GM23338 (cell line): ENCODE data around the gene EOLA2. TPM values are rescaled to one million over a fixed set of nuclear protein-coding genes. Genes with fewer than 3 reads are reported as not detected.

Experiments used
- ATAC-seq: fragments of 200-7000 bp; cut with Tn5 transposase; 3 replicates; pipeline ENCODE4 v1.9.1; 2020
- DNase-seq: peaks from one replicate; pipeline ENCODE4 v3.0.0-alpha.2; 2015; ENCODE audit warnings: low spot score
- H2AFZ ChIP-seq: fragments of 200-600 bp; sonication (generic); 2 replicates; pipeline ENCODE4 v1.8.0; 2016; ENCODE audit warnings: antibody characterized with exemption, mild to moderate bottlenecking, moderate library complexity
- H3F3A ChIP-seq: fragments of 200-600 bp; sonication (generic); replicated peaks from 2 replicates; pipeline ENCODE4 v1.8.0; 2017; ENCODE audit warnings: antibody characterized with exemption, mixed run types, low read depth
- H3K27ac ChIP-seq: fragments of 200-600 bp; sonication (generic); 2 replicates; pipeline ENCODE4 v1.6.1; 2016; ENCODE audit warnings: low read depth
- H3K27me3 ChIP-seq: fragments of 200-600 bp; sonication (generic); 2 replicates; pipeline ENCODE4 v1.8.0; 2016; ENCODE audit warnings: mild to moderate bottlenecking, mixed run types, moderate library complexity; ENCODE audit not compliant: insufficient read depth
- H3K36me3 ChIP-seq: fragments of 200-600 bp; sonication (generic); 2 replicates; pipeline ENCODE4 v1.8.0; 2016; ENCODE audit warnings: mild to moderate bottlenecking; ENCODE audit not compliant: insufficient read depth
- H3K4me1 ChIP-seq: fragments of 200-600 bp; sonication (generic); 2 replicates; pipeline ENCODE4 v1.8.0; 2016; ENCODE audit warnings: mild to moderate bottlenecking, moderate library complexity; ENCODE audit not compliant: insufficient read depth
- H3K4me2 ChIP-seq: fragments of 200-600 bp; sonication (generic); 2 replicates; pipeline ENCODE4 v1.7.1; 2017; ENCODE audit warnings: mixed run types
- H3K4me3 ChIP-seq: fragments of 200-600 bp; sonication (generic); 2 replicates; pipeline ENCODE4 v1.6.1; 2016; ENCODE audit warnings: mixed run types
- H3K79me2 ChIP-seq: fragments of 200-600 bp; sonication (generic); replicated peaks from 2 replicates; pipeline ENCODE4 v1.8.0; 2017; ENCODE audit warnings: mild to moderate bottlenecking; ENCODE audit not compliant: insufficient read depth
- H3K9me2 ChIP-seq: fragments of 200-600 bp; sonication (generic); 2 replicates; pipeline ENCODE4 v1.8.0; 2017; ENCODE audit not compliant: insufficient read depth
- H4K20me1 ChIP-seq: fragments of 200-600 bp; sonication (generic); replicated peaks from 2 replicates; pipeline ENCODE4 v1.8.0; 2017; ENCODE audit warnings: mild to moderate bottlenecking; ENCODE audit not compliant: insufficient read depth
- H3K27ac Mint-ChIP-seq: 2 replicates; pipeline ENCODE4 v1.8.0; 2020; ENCODE audit warnings: inconsistent platforms, mild to moderate bottlenecking, moderate library complexity, mixed read lengths
- H3K27me3 Mint-ChIP-seq: 3 replicates; pipeline ENCODE4 v1.8.0; 2022; ENCODE audit warnings: low read depth, mild to moderate bottlenecking, moderate library complexity, mixed read lengths, inconsistent platforms; ENCODE audit not compliant: insufficient read depth, poor library complexity
- H3K36me3 Mint-ChIP-seq: 3 replicates; pipeline ENCODE4 v1.8.0; 2021; ENCODE audit warnings: low read depth, mild to moderate bottlenecking, inconsistent platforms, moderate library complexity, mixed read lengths
- H3K4me1 Mint-ChIP-seq: 3 replicates; pipeline ENCODE4 v1.8.0; 2020; ENCODE audit warnings: mild to moderate bottlenecking, inconsistent platforms, mixed read lengths
- H3K4me3 Mint-ChIP-seq: 3 replicates; pipeline ENCODE4 v1.8.0; 2021; ENCODE audit warnings: moderate library complexity, mild to moderate bottlenecking, inconsistent platforms, mixed read lengths
- H3K9me3 Mint-ChIP-seq: 3 replicates; pipeline ENCODE4 v1.8.0; 2020; ENCODE audit warnings: moderate library complexity, mild to moderate bottlenecking, inconsistent platforms, mixed read lengths
- CTCF ChIP-seq, 2 experiments: fragments of 200-600 bp in 1 of 2; sonication (generic) in 1 of 2; conservative IDR thresholded peaks; 2 replicates each; pipeline versions ENCODE4 v1.5.1 to v1.6.1; 2016 to 2017; ENCODE audit warnings: antibody characterized with exemption in 2 of 2, low read depth in 2 of 2, mild to moderate bottlenecking in 2 of 2, moderate library complexity in 1 of 2
- ETS1 ChIP-seq: IDR thresholded peaks from 2 replicates; pipeline ENCODE4 v1.6.1; 2016; ENCODE audit warnings: antibody characterized with exemption
- EZH2 ChIP-seq: fragments of 200-600 bp; sonication (generic); IDR thresholded peaks from one replicate; pipeline ENCODE4 v1.8.0; 2017; ENCODE audit warnings: antibody characterized with exemption, mild to moderate bottlenecking, low read depth; ENCODE audit not compliant: unreplicated experiment
- EZH2phosphoT487 ChIP-seq: fragments of 200-600 bp; sonication (generic); IDR thresholded peaks from one replicate; pipeline ENCODE4 v1.8.1; 2018; ENCODE audit warnings: antibody characterized with exemption; ENCODE audit not compliant: unreplicated experiment
- polyA plus RNA-seq: library from polyadenylated mRNA; unstranded; fragments of >200 nt; fragmentation: Nextera tagmentation; extraction: Ambion mirVana; gene quantifications from 2 replicates; pipeline ENCODE4 v1.2.1, GENCODE V29; 2016
- total RNA-seq: library from RNA; depleted of rRNA; stranded (reverse); fragments of >200 nt; shearing (Covaris generic); gene quantifications from 2 replicates; pipeline ENCODE4 v1.2.3, GENCODE V29; 2014
- TF ChIP-seq, protein P1 (sequence below): IDR thresholded peaks from one replicate; pipeline ENCODE4 v1.6.1; 2018; ENCODE audit warnings: antibody characterized with exemption; ENCODE audit not compliant: unreplicated experiment

The EOLA2 gene
- total and polyA plus RNA-seq, 2 experiments from 2014 or later: 24.4 to 25.1 TPM

GRCh38 chrX:149961572-149961971 is 23.3 kb upstream of the EOLA2 start (continued):
- TF ChIP-seq, protein P1, sequence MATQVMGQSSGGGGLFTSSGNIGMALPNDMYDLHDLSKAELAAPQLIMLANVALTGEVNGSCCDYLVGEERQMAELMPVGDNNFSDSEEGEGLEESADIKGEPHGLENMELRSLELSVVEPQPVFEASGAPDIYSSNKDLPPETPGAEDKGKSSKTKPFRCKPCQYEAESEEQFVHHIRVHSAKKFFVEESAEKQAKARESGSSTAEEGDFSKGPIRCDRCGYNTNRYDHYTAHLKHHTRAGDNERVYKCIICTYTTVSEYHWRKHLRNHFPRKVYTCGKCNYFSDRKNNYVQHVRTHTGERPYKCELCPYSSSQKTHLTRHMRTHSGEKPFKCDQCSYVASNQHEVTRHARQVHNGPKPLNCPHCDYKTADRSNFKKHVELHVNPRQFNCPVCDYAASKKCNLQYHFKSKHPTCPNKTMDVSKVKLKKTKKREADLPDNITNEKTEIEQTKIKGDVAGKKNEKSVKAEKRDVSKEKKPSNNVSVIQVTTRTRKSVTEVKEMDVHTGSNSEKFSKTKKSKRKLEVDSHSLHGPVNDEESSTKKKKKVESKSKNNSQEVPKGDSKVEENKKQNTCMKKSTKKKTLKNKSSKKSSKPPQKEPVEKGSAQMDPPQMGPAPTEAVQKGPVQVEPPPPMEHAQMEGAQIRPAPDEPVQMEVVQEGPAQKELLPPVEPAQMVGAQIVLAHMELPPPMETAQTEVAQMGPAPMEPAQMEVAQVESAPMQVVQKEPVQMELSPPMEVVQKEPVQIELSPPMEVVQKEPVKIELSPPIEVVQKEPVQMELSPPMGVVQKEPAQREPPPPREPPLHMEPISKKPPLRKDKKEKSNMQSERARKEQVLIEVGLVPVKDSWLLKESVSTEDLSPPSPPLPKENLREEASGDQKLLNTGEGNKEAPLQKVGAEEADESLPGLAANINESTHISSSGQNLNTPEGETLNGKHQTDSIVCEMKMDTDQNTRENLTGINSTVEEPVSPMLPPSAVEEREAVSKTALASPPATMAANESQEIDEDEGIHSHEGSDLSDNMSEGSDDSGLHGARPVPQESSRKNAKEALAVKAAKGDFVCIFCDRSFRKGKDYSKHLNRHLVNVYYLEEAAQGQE: no peak

- Mint-ChIP-seq H3K36me3 (peaks cover 29% of the 10 kb centered on the region; the same call in 2 of the 3 replicates), H3K4me3 (no peak overlapping the region), H3K4me1 (peaks cover 17% of the 10 kb centered on the region), H3K9me3 (no peaks in the 10 kb centered on the region), H3K27me3 (peaks cover 1% of the 10 kb centered on the region), H3K27ac (no peak overlapping the region)
- H3K27me3 ChIP-seq: no peaks in the 10 kb centered on the region
- no peaks in the 10 kb centered on the region for H3K36me3 ChIP-seq
- no peak overlapping the region for H3K4me2 ChIP-seq
- ATAC-seq: no peak
- no peak overlapping the region for H3K27ac ChIP-seq
- peak; percentile 20 for DNase-seq
- H4K20me1 ChIP-seq: no peaks in the 10 kb centered on the region
- no peaks in the 10 kb centered on the region for H3K79me2 ChIP-seq
- TF ChIP-seq EZH2phosphoT487 (no peak), CTCF (conservative IDR thresholded peaks at IDR 0.05; ENCODE audit: low read depth in 2 of 2) (peak; percentile 28 to 32; a peak in 3 of 4 replicates)
- no peak overlapping the region for H2AFZ ChIP-seq
- H3K4me3 ChIP-seq: no peak overlapping the region
- no peaks in the 10 kb centered on the region for H3K9me2 ChIP-seq
- no peaks in the 10 kb centered on the region for H3K4me1 ChIP-seq
- no peaks in the 10 kb centered on the region for H3F3A ChIP-seq
Measured at GRCh38 chrX:149950681-149951080, 12.4 kb upstream of the EOLA2 start.

GRCh38 chrX:149949743-149950436 is 11.6 kb upstream of the EOLA2 start:
- ATAC-seq (no peak), DNase-seq (no peak)
- H3K4me1 Mint-ChIP-seq: peaks cover 17% of the 10 kb centered on the region
- Histone ChIP-seq H2AFZ (no peak overlapping the region), H3K27ac (no peak overlapping the region), H3K4me1 (no peaks in the 10 kb centered on the region), H3K36me3 (no peaks in the 10 kb centered on the region), H3K9me2 (no peaks in the 10 kb centered on the region), H3K4me3 (no peak overlapping the region), H3K4me2 (no peak overlapping the region), H3F3A (no peaks in the 10 kb centered on the region), H3K79me2 (no peaks in the 10 kb centered on the region), H4K20me1 (no peaks in the 10 kb centered on the region), H3K27me3 (no peaks in the 10 kb centered on the region)
- H3K27me3 Mint-ChIP-seq: peaks cover 1% of the 10 kb centered on the region
- TF ChIP-seq EZH2: no peak
- no peak for TF ChIP-seq ETS1
- H3K9me3 Mint-ChIP-seq: no peaks in the 10 kb centered on the region
- no peak overlapping the region; the same call in 1 of the 2 replicates for H3K27ac Mint-ChIP-seq
- H3K36me3 Mint-ChIP-seq: peaks cover 29% of the 10 kb centered on the region; the same call in 2 of the 3 replicates
- H3K4me3 Mint-ChIP-seq: no peak overlapping the region
